Posterior cingulate gyrus (tissue), 11 donors: Measurements from ENCODE around the gene MVB12B.

ENCODE experiments used
- DNase-seq, 10 donors: peaks; one replicate each; pipeline versions ENCODE4 v3.0.0 to v3.0.0-alpha.2; 2020 to 2021; ENCODE audit warnings: mixed read lengths in 3 of 10
- intact Hi-C: fragments of 100-400 bp; cut with DNase I; formaldehyde crosslinking; loops from one replicate; pipeline ENCODE4 v1.15.1; 2023

Gene MVB12B

DNA sequence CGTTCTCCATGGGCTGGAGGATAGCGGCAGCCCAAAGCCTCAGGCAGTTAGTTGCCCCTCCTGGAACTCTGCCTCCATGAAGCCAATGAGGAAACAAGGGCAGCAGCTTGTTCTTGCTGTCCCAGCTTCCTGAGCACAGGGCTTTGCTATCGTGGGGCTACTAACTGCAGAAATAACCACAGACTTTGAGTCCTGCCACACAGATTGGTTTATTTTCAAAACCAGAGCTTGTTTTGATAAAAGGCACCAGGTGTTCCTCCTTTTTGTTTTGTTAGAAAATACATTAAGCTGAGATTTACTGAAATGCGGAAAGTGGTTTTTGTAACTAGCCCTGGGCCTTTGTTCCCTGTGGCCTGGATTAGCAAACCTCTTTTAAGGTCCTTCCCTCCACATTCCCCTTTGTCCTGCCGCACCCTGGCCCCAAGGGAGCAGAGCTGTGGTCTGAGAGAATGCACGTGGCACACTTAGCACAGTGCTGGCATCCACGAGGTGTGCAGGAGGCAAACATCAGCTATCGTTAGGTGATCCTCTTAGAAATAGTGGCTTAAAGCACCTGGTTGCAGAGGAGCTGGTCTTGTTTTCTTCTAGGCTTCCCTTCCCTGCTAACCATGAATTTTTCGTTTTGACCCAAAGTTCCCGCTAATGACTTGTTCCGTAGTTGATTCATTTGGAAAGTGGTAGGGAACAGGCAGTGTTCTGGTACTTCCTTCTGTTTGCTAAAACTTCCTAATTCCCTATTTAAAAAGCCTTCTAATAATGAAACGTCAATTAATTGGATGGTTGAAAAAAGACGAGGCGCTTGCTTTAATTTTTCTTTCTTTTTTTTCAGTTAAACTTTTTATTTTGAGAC is 21.5 kb downstream of the MVB12B start:
- intact Hi-C loops: no loop called here
- DNase-seq: peak in 1 of 10 donors; percentile 74

GRCh38 chr9:126348911-126349550 is 22.4 kb downstream of the MVB12B start:
- intact Hi-C loops: no loop called here
- no peak for DNase-seq

GRCh38 chr9:126354887-126355770 is 28.5 kb downstream of the MVB12B start:
- intact Hi-C loops: no loop called here

GRCh38 chr9:126357074-126357473 is 30.4 kb downstream of the MVB12B start:
- intact Hi-C loops: no loop called here
- DNase-seq: no peak

More at GRCh38 chr9:126354887-126355770, 28.5 kb downstream of the MVB12B start:
- no peak for DNase-seq

- no peak for DNase-seq
- intact Hi-C loops: no loop called here
These were observed 33.4 kb downstream of the MVB12B start for GRCh38 chr9:126360073-126360472.

GRCh38 chr9:126361810-126362238 is 35.2 kb downstream of the MVB12B start:
- DNase-seq: no peak
- intact Hi-C loops: no loop called here

DNA sequence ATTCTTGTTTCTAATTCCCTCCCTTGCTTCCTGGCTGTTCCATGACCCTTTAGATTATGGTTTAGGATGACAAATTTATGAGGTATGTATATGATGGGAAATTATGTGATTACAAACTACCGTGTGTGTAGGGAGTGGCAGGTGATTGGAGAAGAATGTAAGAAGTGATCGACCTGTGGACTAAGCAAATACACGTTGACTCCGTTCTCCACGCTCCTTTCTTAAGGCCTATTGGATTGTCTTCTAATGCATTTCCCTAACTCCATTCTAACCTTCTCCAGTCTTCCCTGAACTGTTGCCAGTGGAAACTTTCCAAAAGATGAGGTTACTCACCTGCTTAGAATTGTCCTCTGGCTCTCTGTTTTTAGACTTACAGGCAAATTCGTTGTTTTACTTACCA is 36.6 kb downstream of the MVB12B start:
- no peak for DNase-seq
- intact Hi-C loops: no loop called here

DNA sequence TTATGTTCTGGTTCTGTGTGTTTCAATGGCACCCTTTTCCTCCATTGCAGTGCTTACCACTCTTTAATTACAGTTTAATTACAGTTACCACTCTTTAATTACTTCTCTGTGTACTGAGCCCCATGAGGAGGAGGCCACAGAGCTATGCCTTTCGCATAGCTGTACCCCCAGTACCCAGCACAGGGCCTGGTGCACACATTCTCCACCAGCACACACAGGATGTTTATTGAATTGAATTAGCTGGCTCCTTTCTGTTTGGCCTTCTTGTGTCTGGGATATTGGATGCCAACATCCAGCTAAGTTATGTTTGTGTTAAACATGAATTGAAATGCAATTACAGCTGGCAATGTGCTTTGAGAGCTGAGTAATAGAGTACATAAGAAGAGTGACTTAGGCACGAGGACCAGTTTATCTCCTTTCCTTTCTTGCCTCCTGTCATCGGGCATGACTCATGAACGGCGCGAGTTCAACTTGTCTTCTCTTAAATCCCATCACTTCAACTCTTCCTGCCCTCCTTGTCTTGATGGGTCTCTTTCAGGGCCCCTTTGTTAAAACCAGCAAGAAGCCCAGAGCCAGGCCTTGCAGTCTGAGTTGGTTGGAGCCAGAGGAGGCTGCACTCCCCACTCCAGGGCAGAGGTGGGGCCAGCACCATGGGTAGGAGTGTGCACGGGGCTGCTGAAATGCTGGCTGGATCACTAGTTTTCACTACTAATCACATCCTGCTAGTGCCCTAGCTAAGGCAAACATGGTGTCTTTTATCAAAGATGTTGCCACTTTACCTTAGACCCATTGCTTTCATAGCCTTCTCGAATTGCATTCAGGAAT is 37.4 kb downstream of the MVB12B start:
- intact Hi-C loops: no loop called here
- DNase-seq: no peak

- DNase-seq: no peak
- intact Hi-C loops: no loop called here
These were observed 39.2 kb downstream of the MVB12B start for GRCh38 chr9:126365780-126366179.

- intact Hi-C loops: no loop called here
- peak; percentile 49 to 96 (median 70) for DNase-seq
These were observed 39.9 kb downstream of the MVB12B start for GRCh38 chr9:126366366-126367011.

DNA sequence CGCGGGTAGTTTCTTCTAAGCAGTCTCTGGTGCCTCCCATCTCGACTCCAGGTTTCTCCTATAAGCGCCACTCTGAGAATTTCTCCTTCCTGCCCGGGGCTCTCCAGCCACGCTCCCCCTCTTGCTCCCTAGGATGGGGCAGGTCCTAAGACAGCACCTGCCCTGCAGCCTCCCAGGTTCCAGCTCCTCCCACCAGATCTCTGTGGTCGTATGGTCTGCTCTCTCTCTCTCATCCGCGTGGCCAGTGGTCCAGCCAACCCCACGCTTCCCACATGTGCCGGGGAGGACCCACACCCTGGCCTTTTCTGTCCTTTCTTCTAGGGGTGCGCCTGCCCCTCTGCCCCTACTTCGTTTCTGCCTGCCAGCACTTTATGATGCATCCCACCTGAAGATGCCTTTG is 40.5 kb downstream of the MVB12B start:
- intact Hi-C loops: no loop called here
- peak in 1 of 10 donors; percentile 70 for DNase-seq

GRCh38 chr9:126367616-126368015 is 41.0 kb downstream of the MVB12B start:
- DNase-seq: peak in 1 of 10 donors; percentile 37
- intact Hi-C loops: no loop called here

DNA sequence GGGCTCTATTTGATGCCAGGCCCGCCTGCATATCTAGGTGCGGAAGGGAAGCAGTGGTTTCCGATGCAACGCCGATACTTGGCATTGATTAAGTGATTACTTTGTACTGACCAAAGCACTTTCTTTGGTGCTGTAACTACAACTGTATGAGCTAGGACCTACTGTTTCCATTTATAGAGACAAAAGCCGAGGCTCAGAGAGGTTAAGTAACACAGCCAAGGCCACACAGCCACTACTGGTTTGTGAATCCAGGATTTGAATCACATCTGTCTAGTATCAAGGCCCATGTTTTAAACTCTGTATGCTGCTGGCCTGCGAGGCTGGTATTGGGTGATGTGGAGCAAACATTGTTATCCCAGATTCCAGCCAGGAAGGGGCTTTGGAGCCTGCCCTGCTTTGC is 41.4 kb downstream of the MVB12B start:
- DNase-seq: no peak
- intact Hi-C loops: no loop called here

DNA sequence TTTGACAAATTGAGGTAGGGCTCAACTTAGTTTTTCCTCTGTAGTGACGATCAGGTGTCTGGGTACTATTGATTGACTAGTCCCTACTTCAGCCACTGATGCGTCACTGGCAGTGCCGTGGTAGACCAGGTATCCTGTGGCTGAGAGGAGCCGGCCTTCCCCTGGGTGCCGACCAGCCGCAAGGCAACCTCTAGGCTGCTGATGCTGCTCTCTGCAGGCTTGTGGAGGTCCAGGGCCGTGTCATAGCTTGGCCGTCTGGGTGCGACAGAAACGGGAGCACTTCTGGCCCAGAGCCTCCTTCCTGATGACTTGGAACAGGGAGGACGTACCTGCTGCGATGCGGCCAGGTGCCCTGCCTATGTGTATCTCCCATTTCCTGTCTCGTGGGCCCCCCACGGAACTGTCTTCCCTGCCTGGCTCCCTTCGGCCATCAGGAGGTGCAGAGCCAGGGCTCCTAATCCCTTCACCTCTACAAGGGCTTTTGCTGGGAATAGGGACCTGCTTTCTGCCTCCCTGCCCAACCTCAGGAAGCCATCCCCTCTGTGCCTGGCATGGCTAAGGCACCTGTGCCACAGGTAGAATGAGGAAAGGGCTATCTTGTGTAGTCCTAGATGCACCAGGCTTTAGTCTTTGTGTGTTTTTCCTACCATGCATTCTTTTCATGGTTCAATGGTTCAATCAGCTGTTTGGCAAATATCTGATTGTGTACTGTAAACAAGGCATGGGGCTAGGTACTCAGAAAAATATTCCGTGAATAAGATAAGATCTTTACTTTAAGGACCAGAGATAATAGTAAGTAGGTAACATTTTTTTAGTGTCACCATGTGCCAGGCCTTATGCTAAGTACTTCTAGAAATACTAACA is 44.6 kb downstream of the MVB12B start:
- intact Hi-C loops: no loop called here
- no peak for DNase-seq

DNA sequence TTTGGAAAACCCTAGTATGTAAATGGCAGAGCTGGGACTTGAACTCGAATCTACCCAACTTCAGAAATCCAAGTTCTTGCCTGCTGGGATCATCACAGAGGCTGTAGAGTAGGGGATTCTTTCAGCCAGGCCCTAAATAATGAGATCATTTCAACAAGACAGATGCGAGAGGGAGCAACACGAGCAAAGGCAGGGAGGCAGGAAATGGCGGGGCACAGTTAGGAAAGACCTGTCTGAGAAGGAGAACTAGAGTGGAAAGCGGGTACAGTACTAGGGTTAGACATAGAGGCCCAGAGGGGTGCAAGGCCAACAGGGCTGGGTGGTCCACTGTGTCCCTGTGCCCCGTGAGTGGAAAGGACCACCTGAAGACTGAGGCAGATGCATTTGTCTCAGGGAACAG is 46.1 kb downstream of the MVB12B start:
- intact Hi-C loops: no loop called here

DNA sequence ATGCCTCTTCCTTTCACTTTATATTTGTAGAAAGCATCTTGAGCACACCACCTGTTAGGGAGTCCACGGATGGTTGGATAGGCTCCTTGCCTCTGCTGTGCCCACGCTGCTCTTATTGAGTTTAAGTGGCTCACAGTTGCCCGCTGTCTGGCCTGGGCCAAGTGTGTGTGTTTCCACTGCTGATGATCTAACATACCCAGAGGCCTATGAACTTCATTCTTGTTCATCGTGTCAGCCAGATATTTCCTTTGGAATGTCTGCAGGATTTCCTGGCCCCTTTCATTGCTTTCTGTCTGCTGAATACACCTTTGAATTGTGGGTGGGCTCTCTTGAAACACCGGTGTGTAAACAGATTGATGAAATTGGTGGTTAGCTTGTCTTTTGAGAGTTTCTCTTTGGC is 46.6 kb downstream of the MVB12B start:
- intact Hi-C loops: no loop called here
- peak in 1 of 10 donors; percentile 62 for DNase-seq

More for the DNA sequence above, 46.1 kb downstream of the MVB12B start:
- DNase-seq: peak in 2 of 10 donors; percentile 30 to 52

- DNase-seq: peak in 1 of 10 donors; percentile 83
- intact Hi-C loops: no loop called here
These were observed 47.7 kb downstream of the MVB12B start for GRCh38 chr9:126374366-126374781.

DNA sequence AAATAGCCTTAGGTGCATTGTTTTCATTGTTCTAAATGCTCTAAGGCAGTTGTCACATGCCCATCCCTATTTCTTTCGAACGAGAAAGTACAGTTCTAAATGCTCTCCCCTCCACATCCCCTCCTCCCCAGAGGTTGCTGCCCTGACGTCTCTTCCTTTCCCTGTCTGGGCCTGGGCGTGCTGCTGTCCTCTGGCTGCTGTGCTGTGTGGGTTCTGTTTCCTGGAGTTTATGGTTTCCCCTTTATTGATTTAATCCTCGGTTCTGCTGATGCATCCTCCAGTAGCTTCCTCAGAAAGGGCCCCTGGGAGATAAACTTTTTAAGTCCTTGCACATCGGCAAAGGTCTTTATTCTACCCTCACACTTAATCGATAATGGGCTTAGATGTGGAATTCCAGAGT is 48.8 kb downstream of the MVB12B start:
- intact Hi-C loops: loop anchor here (5.0 kb wide), 2 partner anchors 38 to 68 kb away; no protein-coding TSS in a partner anchor
- DNase-seq: peak in 3 of 10 donors; percentile 43 to 90 (median 59)
